ENCODE results near the gene L3HYPDH.

Gene L3HYPDH

DNA sequence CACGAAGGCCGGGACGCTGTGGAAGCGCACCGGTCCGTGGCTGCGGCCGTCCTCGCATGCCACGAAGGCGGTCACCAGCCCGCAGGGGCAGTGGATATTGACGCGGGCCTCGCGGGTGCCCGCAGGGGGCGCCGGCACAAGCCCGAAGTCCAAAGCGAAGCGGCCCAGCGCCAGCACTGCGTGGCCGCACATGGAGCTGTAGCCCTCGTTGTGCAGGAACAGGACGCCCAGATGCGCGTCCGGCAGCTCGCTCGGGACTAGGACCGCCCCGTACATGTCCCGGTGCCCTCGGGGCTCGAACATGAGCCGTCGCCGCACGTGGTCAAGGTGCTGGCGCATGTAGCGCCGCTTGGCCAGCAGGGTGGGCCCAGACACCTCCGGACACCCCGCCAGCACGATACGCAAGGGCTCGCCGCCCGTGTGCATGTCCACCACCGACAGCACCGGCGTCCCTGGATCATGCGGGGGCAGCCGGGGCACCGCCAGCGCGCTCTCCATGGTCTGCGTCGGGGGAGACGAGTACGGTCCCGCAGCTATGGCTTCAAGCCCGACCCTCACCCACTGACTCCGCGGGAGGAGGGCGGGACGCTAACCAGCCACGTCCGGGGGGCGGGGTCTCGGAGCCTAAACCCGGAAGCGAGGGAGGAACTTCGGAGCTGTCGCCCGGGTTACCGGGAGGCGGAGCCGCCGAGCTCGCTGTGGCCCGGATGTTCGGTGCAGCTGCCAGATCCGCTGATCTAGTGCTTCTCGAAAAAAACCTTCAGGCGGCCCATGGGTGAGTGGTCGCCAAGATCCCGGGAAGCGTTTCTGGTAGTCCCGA is at the start of gene L3HYPDH, which contains the start of gene JKAMP:
L3HYPDH (minus strand) TSS at position 590 of the 820 bp plus-strand sequence; CDS start at position 498, 92 bp downstream.
JKAMP (plus strand) TSS at position 699 of the 820 bp plus-strand sequence; CDS start at position 772, 73 bp downstream.
- peak; percentile 97 for DNase-seq (ENCODE audit: low read depth)

DNA sequence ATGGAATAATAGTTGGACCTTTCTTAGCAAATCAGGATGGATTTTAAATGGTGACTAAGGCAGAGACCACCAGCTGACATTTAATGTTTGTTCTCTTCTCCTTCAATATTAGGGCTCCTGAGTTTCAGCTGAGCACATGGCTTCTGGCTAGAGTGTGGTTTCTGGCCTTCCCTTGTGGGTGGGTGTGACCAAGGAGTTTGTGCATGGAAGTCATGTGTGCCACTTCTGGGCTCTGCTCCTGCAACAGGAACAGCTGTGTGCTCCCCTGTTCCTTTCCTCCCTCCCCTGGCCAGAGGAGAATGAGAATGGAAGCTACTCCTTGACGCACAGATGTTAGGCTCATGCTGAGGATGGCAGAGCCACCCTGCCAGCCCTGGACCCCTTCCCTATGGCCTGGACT is 48.2 kb upstream of the L3HYPDH start:
- DNase-seq (ENCODE audit: low read depth): no peak

DNA sequence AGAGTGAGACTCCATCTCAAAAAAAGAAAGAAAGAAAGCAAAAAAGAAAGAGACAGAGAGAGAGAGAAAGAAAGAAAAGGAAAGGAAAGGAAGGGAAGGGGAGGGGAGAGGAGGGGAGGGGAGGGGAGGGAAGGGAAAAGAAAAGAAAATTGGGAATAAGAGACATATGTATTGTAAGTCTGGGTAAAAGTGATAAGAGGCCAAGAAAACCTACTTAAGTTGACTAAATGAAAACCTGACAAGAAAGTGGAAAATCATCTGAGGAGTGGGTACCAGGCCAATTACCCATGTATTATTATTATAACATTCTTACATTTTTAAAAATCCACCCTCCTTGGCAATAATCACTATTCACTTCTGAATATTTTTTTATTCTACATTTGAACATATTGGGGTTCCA is 46.1 kb upstream of the L3HYPDH start:
- no peak for DNase-seq (ENCODE audit: low read depth)

DNA sequence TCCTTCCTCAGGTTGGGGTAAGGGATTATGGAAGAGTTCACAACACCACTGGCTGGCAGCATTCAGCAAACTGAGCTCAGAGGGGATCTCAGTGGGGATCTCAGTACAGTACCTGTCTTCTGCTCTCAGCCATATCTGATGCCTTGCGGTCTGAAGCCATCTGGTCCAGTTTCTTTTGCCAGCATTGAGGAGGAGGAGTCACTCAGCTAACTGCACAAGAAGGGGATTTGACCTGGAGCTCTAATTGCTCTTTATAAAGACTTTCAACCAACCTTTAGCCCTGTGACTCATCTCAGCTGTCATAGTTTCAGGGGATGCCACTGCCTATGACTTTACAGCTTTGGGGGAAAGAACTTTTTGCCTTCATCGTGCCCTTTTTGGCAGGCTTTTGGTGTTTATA is 45.0 kb upstream of the L3HYPDH start:
- DNase-seq (ENCODE audit: low read depth): no peak

DNA sequence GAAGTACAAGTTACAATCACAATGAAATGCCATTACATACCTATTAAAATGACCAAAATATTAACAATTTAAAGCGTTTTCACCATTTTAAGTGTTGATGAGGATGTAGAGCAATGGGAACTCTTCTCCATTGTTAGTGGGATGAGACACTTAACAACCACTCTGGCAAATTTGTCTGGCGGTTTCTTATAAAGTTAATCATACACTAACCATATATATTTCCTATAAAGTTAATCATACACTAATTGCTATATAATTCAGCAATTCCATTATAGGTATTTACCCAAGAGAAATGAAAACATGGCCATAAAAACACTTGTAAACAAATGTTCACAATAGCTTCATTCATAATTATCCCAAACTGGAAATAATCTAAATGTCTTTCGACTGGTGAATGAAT is 36.0 kb upstream of the L3HYPDH start:
- no peak for DNase-seq (ENCODE audit: low read depth)

DNA sequence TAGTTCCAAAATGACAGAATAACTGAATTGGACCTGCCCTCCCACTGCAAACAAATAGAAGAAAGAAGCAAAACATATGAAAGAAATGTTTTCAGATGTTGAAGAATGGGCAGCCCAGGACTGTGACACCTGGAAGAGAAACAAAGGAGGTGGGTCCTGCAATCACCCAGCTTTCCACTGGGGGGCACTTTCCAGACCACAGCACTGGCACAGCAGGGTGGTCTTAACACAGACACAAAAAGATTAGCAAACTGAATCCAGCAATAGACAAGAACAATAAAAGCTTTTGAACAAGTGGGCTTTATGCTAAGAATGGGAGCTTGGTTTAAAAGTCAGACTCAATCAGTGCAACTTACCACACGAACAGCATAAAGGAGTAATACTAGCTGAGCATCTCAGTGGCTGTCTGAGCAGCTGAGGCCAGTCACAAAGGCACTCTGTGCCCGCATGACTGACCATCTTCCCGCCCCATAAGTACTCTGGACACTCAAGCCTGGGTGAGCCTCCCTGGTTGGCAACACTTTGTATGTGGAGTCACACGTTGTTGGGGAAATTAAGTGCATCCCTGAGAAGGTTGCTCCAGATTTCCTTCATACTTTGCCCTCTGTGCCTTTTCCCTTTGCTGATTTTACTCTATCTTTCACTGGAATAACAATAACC is 27.8 kb upstream of the L3HYPDH start:
- DNase-seq (ENCODE audit: low read depth): no peak

DNA sequence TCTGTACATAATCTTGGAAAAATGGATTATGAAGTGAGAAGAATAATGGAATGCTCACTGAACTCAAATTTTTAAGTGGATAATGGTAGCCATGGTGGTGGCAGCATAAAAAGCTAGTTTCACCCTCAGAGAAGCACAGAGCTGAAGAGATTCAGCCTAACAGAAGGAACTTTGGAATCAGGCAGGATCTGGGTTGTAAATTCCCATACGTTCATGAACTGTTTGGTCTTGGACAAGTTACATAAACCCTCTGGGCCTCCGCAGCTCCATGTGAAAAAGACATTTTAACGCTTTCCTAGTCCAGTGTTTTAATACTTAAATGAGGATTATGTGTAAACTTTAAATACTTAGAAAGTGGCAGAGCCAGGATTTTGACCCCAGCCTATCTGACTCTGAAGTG is 26.8 kb upstream of the L3HYPDH start:
- no peak for DNase-seq (ENCODE audit: low read depth)

DNA sequence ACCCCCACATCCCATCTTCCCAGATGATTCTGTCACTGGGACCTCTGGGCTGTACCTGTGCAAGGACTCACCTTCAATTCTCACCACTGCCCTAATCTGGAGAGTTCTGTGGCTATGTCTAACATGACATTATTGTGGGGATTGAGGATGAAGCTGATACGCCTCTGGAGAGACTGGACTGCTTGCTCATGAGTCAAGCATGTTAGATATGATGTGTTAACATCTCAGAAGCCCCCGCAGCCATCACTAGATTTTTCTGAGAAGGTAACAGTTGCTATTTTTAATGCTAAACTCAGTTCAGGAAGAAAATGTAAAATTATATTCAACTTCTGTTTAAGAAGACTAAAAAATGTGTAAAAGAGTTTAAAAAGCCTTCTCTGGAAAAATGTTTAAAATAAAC is 25.8 kb upstream of the L3HYPDH start:
- no peak for DNase-seq (ENCODE audit: low read depth)

DNA sequence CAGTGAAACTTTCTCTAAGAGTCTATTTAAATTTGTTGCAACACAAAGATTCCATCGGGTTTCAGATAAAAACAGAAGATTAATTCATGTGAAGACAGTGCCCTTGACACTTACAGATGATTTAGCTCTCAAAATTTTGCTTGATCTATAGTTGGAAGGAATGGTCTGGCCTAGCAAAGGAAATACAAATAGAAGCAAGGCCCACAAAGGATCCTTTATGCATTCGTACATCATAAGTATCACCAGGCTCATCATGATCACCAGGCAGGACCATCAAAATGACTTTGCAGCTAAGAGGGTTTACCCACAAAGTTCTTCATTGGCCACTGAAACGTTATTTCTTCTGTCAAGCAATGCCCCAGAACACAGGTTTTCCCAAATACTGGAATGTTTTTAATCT is 24.9 kb upstream of the L3HYPDH start:
- DNase-seq (ENCODE audit: low read depth): no peak

DNA sequence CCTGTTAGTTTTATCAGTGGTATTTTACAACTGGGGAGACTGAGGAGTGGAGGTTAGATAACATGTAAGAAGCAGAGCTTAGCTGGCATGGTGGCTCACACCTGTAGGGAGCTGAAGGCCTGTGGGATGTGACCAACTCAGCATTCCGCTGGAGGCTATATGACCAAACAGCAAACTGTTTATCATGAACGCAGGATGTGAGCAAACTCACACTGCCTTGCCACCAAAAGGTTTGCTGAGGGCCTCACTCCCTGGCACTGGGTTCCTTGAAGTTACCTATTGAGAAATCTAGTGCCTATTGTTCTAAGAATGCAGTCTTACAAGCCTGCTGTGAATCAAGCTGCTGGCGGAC is 23.5 kb upstream of the L3HYPDH start:
- no peak for DNase-seq (ENCODE audit: low read depth)

DNA sequence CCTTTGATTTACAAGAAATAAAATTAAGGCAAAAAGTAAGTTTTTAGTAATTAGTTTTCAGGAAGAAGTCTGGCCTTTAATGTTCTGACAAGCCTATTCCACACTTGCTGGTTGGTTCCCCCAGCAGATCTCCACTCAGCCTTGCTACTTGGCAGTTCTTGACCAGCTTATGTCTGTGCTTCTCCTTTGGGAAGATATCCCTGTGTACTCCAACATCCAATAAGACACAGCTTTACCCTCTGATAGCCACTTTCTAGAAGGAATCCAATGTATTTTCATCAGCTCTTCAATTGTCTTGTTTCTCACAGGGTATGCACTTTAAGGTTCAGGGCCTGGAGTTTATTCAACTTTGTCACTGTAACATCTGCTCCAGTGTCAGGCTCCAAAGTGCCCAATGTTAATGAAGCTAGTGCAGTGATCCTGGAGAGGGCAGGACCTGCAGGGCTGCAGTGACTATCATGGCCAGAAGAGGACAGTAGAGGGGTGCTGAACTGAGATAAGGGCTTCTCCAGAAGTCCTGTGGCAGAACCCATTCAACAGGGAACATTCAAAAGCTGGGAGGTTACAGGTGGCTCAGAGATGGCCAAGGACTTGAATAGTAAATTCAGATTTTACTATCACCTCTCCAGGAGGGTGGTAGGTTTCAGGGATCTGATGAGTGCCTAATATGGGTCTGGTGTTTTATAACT is 23.0 kb upstream of the L3HYPDH start:
- DNase-seq (ENCODE audit: low read depth): no peak

DNA sequence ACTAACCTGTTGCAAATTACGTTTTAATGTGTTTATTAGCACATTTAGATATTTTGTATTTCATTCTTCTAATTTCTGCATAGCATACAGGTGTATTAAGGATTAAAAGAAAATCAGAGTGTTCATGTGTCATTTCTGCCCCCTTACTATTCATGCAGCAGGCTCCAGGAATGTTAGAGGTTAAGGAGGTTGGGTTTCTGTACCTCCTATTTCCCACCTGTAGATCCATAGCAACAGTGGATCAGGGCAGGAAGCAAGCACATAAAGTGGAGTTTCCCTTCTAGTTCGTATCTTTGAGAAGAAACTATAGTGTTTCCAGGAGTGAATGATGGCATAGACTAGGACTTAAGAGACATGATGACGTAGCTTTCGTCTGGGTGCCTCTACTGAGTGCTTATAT is 19.0 kb upstream of the L3HYPDH start:
- DNase-seq (ENCODE audit: low read depth): no peak

DNA sequence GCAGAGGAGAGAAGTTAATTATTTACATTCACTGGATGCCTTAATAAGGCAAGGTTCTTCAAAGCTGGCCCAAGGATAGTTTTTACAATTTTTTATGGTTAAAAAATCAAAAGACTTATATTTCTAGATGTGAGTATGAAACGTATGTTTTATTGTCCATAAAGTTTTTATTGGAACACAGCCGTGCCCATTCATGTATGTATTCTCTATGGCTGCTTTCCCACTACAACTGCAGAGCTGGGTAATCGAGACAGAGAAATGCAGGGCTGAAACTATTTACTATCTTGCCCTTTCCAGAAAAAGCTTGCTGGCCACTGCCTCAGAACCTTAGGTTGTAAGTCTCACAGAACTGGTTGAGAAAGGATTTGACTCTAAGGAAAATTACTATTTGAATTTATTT is 16.5 kb upstream of the L3HYPDH start:
- no peak for DNase-seq (ENCODE audit: low read depth)

DNA sequence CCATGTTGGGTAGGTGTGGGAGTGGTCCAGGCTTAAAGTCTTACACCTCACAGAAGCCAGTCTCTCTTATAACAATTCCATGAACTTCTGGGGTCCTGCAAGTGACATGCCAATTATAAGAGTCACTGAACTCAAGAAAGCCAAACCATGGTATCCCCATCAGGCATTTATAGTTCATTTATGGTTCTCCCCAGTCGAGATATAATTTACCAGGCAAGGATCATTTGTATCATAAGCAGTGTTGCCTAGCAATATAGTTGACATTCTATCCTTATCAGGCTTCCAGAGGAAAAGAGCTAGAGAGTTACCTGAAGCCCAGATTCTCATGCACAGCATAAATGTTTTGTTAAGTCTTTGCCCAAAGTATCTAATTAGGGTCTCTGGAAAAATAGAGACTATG is 8.2 kb upstream of the L3HYPDH start:
- no peak for DNase-seq (ENCODE audit: low read depth)

DNA sequence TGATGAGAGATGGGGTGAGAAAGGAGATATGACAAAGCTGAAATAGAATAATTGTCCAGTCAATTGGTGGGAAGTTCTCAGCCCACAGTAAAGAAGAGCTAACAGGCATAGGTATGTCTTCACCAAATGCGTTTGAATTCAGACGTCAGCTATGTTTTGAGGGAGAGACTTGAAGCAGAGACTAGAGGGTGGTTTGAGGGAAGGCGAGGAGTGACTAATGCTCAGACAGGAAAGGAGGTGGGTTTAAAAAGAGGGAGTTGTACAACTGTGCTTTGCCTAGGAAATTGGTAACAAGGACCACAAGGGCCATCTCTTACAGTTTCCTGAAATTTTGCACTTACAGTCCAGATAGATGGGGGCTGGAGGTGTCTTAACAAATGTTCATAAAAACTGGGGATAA is 6.5 kb upstream of the L3HYPDH start:
- no peak for DNase-seq (ENCODE audit: low read depth)

DNA sequence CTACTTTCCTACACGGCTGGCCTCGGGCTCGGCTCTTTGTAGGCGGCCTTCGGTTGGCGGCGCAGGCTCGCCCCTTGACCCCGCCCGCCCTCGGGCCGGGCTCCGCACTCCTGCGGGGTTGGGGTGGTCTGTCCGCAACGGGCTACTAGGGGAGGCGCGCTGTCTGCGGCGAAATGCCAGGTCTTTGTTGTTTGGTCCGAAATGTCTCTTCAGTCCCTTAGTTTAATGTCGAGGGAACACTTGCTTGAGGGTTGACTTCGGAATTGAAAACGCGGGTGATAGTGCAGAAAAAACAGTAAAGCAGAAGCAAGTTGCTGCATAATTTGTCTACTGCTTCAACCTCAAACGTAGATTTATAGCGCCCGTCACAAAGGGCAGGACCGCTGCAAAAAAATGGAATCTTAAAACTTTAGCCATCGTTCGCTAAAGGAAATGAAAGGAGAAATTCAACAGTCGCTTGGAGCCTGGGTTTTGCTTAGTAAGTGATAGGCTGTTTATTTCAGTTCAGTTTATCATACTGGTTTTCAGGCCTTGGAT is 499 bp upstream of the L3HYPDH start:
- peak; percentile 29 for DNase-seq (ENCODE audit: low read depth)

DNA sequence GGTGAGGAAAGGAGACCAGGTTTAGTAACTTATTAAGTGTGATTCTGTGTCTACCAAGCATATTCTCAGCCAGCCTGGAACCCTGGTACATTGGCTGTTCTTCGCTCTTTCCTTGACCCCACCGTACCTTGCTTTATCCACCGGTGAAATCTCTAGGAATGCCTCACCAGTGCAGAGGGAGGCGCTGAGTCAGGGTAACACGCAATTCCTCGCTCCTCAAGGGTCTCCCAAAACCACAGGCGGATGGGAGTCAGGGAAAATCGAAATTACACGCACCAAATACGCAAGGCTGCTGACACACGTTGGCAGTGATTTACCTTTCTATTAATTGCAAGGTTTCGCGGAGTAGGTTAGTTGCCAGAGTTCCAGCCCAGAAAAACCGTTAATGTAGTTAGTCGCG is 845 bp downstream of the L3HYPDH start:
- no peak for DNase-seq (ENCODE audit: low read depth)

DNA sequence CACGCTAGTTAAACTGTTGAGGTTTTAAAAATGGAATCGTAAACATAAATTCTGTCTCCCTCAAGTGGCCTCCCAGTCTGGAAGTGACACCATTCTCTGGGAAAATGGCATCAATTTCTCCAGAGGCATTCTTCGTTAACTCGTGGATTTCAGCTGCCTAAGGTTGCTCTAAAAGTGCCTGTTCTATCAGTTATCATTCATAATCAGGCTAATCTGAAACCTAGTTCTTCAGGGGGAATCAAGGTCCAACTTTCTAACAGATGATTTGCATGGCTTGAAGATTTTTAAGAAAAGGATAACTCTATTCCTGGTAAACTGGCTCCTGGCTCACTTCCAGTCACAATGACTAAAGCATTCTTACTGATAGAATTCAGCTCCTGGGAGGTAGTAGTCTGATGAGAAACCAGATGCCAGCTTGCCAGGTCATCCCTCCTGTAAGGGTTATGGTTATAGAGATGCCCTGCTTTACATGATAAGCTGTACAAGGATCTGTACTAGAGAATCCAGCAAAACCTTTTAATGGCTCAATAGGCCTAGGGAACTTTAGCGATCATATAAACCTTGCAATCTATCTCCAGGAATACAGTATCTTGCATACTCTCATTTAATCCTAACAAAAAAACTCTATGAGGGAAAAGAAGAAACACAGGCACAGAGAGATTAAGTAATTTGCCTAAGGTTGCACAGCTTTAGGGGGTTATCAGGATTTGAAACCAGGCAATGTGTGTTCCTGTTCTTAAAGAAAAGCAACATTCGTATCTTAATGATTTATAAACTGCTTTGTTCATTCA is 1.5 kb downstream of the L3HYPDH start:
- no peak for DNase-seq (ENCODE audit: low read depth)

DNA sequence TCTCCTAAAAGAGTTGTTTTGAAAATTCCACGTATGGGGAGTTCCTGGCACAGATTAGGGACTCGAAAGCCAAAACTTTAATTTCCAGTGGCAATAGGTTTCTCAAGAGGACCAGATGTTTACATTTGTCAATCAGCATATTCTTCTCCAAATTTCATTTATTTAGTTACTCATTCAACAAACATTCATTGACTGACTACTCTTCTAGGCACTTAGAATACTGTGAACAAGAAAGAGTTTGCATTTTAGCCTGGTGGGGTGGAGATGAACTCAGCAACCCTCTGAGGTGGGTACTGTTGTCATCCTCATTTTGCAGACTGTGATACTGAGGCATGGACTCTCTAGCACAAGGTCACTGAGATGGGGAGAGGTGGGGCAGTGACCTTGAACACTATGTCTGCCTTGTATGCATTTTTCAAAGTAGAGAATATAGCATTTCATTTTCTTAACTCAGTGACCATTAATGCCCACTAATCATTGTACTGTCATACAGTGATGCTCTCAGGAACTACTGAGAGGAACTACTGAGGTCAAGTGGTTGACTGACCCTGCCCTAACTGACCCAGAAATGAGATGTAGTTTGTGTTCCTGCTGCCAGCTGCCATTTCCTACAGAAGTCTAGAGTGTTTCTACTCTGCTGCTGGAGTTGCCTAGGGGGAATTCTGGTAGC is 2.2 kb downstream of the L3HYPDH start:
- no peak for DNase-seq (ENCODE audit: low read depth)

DNA sequence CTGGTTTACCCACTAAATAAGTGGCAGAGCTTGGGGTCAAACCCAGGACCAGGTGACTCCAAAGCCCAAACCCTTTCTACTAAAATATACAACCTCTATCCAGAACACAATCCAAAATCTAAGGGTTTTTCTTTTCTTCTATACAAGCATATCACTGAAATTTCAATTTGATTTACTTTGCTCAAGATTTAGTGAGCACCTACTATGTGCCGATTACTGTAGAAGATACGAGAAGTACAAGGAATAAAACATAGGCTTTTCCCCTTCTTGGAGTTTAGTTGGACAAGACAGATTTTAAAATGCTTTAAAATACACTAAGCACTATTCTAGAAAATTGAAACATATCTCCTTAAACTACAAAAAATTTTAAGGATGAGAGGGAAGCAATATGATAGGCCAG is 2.8 kb downstream of the L3HYPDH start:
- DNase-seq (ENCODE audit: low read depth): no peak

DNA sequence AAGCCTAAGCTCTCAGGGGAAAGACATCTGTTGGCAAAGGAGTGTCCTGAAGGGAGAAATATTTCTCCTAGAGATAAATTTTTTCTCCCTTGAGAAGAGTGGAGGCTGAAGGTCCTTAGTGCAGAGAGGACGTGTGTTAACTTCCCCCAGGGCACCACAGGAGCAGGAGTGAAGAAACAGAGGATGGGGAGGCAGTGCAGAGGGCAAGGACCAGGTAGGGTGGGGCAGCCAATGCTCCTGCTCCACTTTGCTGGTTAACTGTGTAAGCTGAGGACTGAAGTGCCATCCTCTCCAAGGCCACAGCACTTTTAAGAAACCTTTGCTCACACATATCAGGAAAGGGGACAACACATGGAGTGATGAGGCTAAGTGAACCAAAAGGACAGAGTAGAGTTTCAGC is 4.0 kb downstream of the L3HYPDH start:
- no peak for DNase-seq (ENCODE audit: low read depth)
